IMR-90 (cell line): ENCODE measurements around the gene NPY1R. TPM values are rescaled to one million over a fixed set of nuclear protein-coding genes. Genes with fewer than 3 reads are reported as not detected.

Experiments
- ATAC-seq: fragments of 200-7000 bp; cut with Tn5 transposase; 2 replicates; pipeline ENCODE4 v1.9.1; 2020; ENCODE audit warnings: low read depth, mild to moderate bottlenecking, moderate library complexity
- BruUV-seq: library from RNA; stranded (reverse); fragments of 400-500 nt; replicated peaks from 2 replicates; lab custom pipeline; 2021; lab: Mats Ljungman, UMichigan
- CTCF ChIA-PET: fragments of 300-600 bp; formaldehyde crosslinking; extraction: SDS; loops from one replicate; lab custom pipeline; 2021; ENCODE audit warnings: antibody characterized with exemption; lab: Yijun Ruan, JAX
- POLR2A ChIA-PET: fragments of 300-600 bp; sonication (Branson Sonifier 250); formaldehyde crosslinking; loops from one replicate; lab custom pipeline; 2022; ENCODE audit warnings: antibody characterized with exemption; ENCODE audit not compliant: unreplicated experiment; lab: Charles Lee
- DNase-seq: peaks from one replicate; pipeline ENCODE4 v3.0.0; 2013
- H2AFZ ChIP-seq: replicated peaks from 2 replicates; pipeline ENCODE3; 2013; ENCODE audit warnings: low read length, mild to moderate bottlenecking; ENCODE audit not compliant: poor library complexity
- H2AK5ac ChIP-seq: 2 replicates; pipeline ENCODE4 v1.6.1; 2013; ENCODE audit warnings: low read depth, low read length, inconsistent platforms
- H2AK9ac ChIP-seq: replicated peaks from 2 replicates; pipeline ENCODE3; 2013; ENCODE audit warnings: mild to moderate bottlenecking, low read depth, low read length, moderate library complexity; ENCODE audit not compliant: poor library complexity
- H2BK120ac ChIP-seq: 2 replicates; pipeline ENCODE4 v1.6.1; 2013; ENCODE audit warnings: low read depth, low read length, inconsistent platforms
- H2BK15ac ChIP-seq: 3 replicates; pipeline ENCODE4 v1.6.1; 2013; ENCODE audit warnings: low read depth, low read length, inconsistent platforms
- H2BK20ac ChIP-seq: 2 replicates; pipeline ENCODE4 v1.6.1; 2013; ENCODE audit warnings: low read depth, mild to moderate bottlenecking, inconsistent platforms, low read length, moderate library complexity
- H2BK5ac ChIP-seq: 2 replicates; pipeline ENCODE4 v1.6.1; 2013; ENCODE audit warnings: mild to moderate bottlenecking, low read depth, low read length, inconsistent platforms; ENCODE audit not compliant: poor library complexity, severe bottlenecking
- H3K14ac ChIP-seq: replicated peaks from 2 replicates; pipeline ENCODE4 v1.6.1; 2013; ENCODE audit warnings: low read depth, low read length, inconsistent platforms
- H3K18ac ChIP-seq: 2 replicates; pipeline ENCODE4 v1.6.1; 2013; ENCODE audit warnings: low read depth, low read length, control low read depth
- H3K23ac ChIP-seq: 2 replicates; pipeline ENCODE4 v1.6.1; 2013; ENCODE audit warnings: low read depth, low read length, inconsistent platforms
- H3K27ac ChIP-seq: 2 replicates; pipeline ENCODE4 v1.5.1; 2013; ENCODE audit warnings: mild to moderate bottlenecking, control low read depth, low read length; ENCODE audit not compliant: insufficient read depth
- H3K27me3 ChIP-seq: 2 replicates; pipeline ENCODE4 v1.6.1; 2013; ENCODE audit warnings: low read length; ENCODE audit not compliant: control insufficient read depth, insufficient read depth
- H3K36me3 ChIP-seq: 2 replicates; pipeline ENCODE4 v1.6.1; 2013; ENCODE audit warnings: low read length, mixed read lengths; ENCODE audit not compliant: control insufficient read depth, insufficient read depth
- H3K4ac ChIP-seq: 2 replicates; pipeline ENCODE4 v1.6.1; 2013; ENCODE audit warnings: low read depth, low read length, inconsistent platforms
- H3K4me1 ChIP-seq: 2 replicates; pipeline ENCODE4 v1.6.1; 2013; ENCODE audit warnings: low read length, mixed read lengths; ENCODE audit not compliant: control insufficient read depth, insufficient read depth
- H3K4me2 ChIP-seq: 2 replicates; pipeline ENCODE4 v1.6.1; 2013; ENCODE audit warnings: low read depth, mild to moderate bottlenecking, control low read depth, low read length, moderate library complexity
- H3K4me3 ChIP-seq: 2 replicates; pipeline ENCODE4 v1.5.1; 2013; ENCODE audit warnings: low read depth, mild to moderate bottlenecking, control low read depth, low read length, moderate library complexity; ENCODE audit not compliant: insufficient read depth
- H3K56ac ChIP-seq: 2 replicates; pipeline ENCODE4 v1.6.1; 2013; ENCODE audit warnings: low read length, inconsistent platforms; ENCODE audit not compliant: insufficient read depth; ENCODE audit errors: extremely low read depth
- H3K79me1 ChIP-seq, 2 experiments: 2 replicates each; pipeline ENCODE4 v1.6.1; 2013; ENCODE audit warnings: low read length in 2 of 2, inconsistent platforms in 1 of 2, low read depth in 1 of 2
- H3K9ac ChIP-seq: 2 replicates; pipeline ENCODE4 v1.6.1; 2013; ENCODE audit warnings: low read depth, low read length, control low read depth
- H3K9me1 ChIP-seq: 2 replicates; pipeline ENCODE4 v1.6.1; 2013; ENCODE audit warnings: low read length, inconsistent platforms; ENCODE audit not compliant: insufficient read depth
- H3K9me3 ChIP-seq: 2 replicates; pipeline ENCODE4 v1.6.1; 2013; ENCODE audit warnings: low read length; ENCODE audit not compliant: control insufficient read depth, insufficient read depth
- H4K20me1 ChIP-seq: 2 replicates; pipeline ENCODE4 v1.6.1; 2013; ENCODE audit warnings: low read length, inconsistent platforms; ENCODE audit not compliant: insufficient read depth
- H4K5ac ChIP-seq: 2 replicates; pipeline ENCODE4 v1.6.1; 2013; ENCODE audit warnings: mild to moderate bottlenecking, low read depth, low read length, control low read depth
- H4K8ac ChIP-seq, 2 experiments: 2 replicates each; pipeline ENCODE4 v1.6.1; 2013; ENCODE audit warnings: low read depth in 2 of 2, low read length in 2 of 2, control low read depth in 1 of 2, inconsistent platforms in 1 of 2
- H4K91ac ChIP-seq: 2 replicates; pipeline ENCODE4 v1.6.1; 2013; ENCODE audit warnings: low read depth, low read length, inconsistent platforms; ENCODE audit not compliant: insufficient read depth
- BHLHE40 ChIP-seq: fragments of 150-350 bp; IDR thresholded peaks from 2 replicates; pipeline ENCODE4 v1.6.1; 2016; ENCODE audit warnings: mild to moderate bottlenecking, low read depth, low read length
- CEBPB ChIP-seq: IDR thresholded peaks from 2 replicates; pipeline ENCODE4 v1.6.1; 2012; ENCODE audit warnings: low read depth, low read length, improper control_type of control experiment
- CHD1 ChIP-seq: IDR thresholded peaks from 2 replicates; pipeline ENCODE4 v1.6.1; 2012; ENCODE audit warnings: low read depth, low read length, improper control_type of control experiment
- FOS ChIP-seq: fragments of 150-350 bp; IDR thresholded peaks from 2 replicates; pipeline ENCODE4 v1.6.1; 2016; ENCODE audit warnings: low read depth, low read length
- MAFK ChIP-seq: IDR thresholded peaks from 2 replicates; pipeline ENCODE4 v1.6.1; 2012; ENCODE audit warnings: low read depth, low read length, improper control_type of control experiment
- MAZ ChIP-seq: IDR thresholded peaks from 2 replicates; pipeline ENCODE4 v1.6.1; 2012; ENCODE audit warnings: low read depth, mild to moderate bottlenecking, low read length, improper control_type of control experiment, moderate library complexity, borderline replicate concordance
- MXI1 ChIP-seq: IDR thresholded peaks from 2 replicates; pipeline ENCODE4 v1.6.1; 2012; ENCODE audit warnings: low read depth, mild to moderate bottlenecking, low read length, moderate library complexity, borderline replicate concordance
- NFE2L2 ChIP-seq: fragments of 150-350 bp; IDR thresholded peaks from 2 replicates; pipeline ENCODE4 v1.6.1; 2016; ENCODE audit warnings: low read depth, mild to moderate bottlenecking, low read length
- POLR2A ChIP-seq: IDR thresholded peaks from 2 replicates; pipeline ENCODE4 v1.6.1; 2012; ENCODE audit warnings: mild to moderate bottlenecking, low read depth, low read length
- RAD21 ChIP-seq: IDR thresholded peaks from 2 replicates; pipeline ENCODE4 v1.6.1; 2012; ENCODE audit warnings: low read length, improper control_type of control experiment
- RCOR1 ChIP-seq: IDR thresholded peaks from 2 replicates; pipeline ENCODE4 v1.6.1; 2012; ENCODE audit warnings: mild to moderate bottlenecking, low read length, improper control_type of control experiment; ENCODE audit not compliant: insufficient replicate concordance
- RFX5 ChIP-seq: IDR thresholded peaks from 2 replicates; pipeline ENCODE4 v1.8.0; 2012; ENCODE audit warnings: low read depth, mild to moderate bottlenecking, low read length, moderate library complexity
- SMC3 ChIP-seq: fragments of 150-350 bp; IDR thresholded peaks from 2 replicates; pipeline ENCODE4 v1.6.1; 2016; ENCODE audit warnings: low read depth, mild to moderate bottlenecking, antibody characterized with exemption, low read length, moderate library complexity
- WGBS, 2 experiments: methylation state at CpG; one replicate each; pipeline versions ENCODE4 v1.1.5 to v1.1.7; 2013; ENCODE audit warnings: missing lambda C conversion rate in 2 of 2; ENCODE audit not compliant: insufficient read length in 1 of 2; ENCODE audit errors: extremely low coverage in 2 of 2; 5-methylcytosine and 5-hydroxymethylcytosine counted together
- dilution Hi-C: fragments of 300-500 bp; cut with HindIII; formaldehyde crosslinking; loops from one replicate; pipeline ENCODE4 v1.14.3; 2018; ENCODE audit warnings: low sequenced_read_pairs; ENCODE audit not compliant: unreplicated experiment
- in situ Hi-C: fragments of 300-500 bp; cut with MboI; formaldehyde crosslinking; loops from 3 replicates; pipeline ENCODE4 v1.14.3; 2019; ENCODE audit warnings: low sequenced_read_pairs, inconsistent platforms, mixed read lengths
- intact Hi-C: fragments of 100-400 bp; cut with micrococcal nuclease; formaldehyde crosslinking; loops from 2 replicates; pipeline ENCODE4 v1.10.0; 2022
- polyA plus RNA-seq, 3 experiments: library from polyadenylated mRNA; depleted of rRNA; stranded (reverse); fragments of >200 nt; gene quantifications; 2 replicates each; pipeline ENCODE4 v1.2.3, GENCODE V29; 2012; ENCODE audit warnings: low replicate concordance in 1 of 3
- total RNA-seq: library from RNA; depleted of rRNA; stranded (reverse); fragments of >200 nt; gene quantifications from 2 replicates; pipeline ENCODE4 v1.2.3, GENCODE V29; 2012
- TF ChIP-seq, protein P1 (sequence below): fragments of 150-350 bp; IDR thresholded peaks from 2 replicates; pipeline ENCODE4 v1.6.1; 2017; ENCODE audit warnings: mild to moderate bottlenecking, antibody characterized with exemption, low read length, low read depth
- TF ChIP-seq, protein P2 (sequence below): conservative IDR thresholded peaks from 2 replicates; pipeline ENCODE4 v1.5.1; 2012; ENCODE audit warnings: mild to moderate bottlenecking, low read depth, low read length, improper control_type of control experiment
- TF ChIP-seq, protein P3 (sequence below): fragments of 150-350 bp; IDR thresholded peaks from 2 replicates; pipeline ENCODE4 v1.6.1; 2016; ENCODE audit warnings: low read depth, mild to moderate bottlenecking, low read length, moderate library complexity, borderline replicate concordance

NPY1R gene
- total and polyA plus RNA-seq, 2 of the 4 experiments (the other 2 are of a cell fraction), result under 0.01 TPM; not detected in 1

DNA sequence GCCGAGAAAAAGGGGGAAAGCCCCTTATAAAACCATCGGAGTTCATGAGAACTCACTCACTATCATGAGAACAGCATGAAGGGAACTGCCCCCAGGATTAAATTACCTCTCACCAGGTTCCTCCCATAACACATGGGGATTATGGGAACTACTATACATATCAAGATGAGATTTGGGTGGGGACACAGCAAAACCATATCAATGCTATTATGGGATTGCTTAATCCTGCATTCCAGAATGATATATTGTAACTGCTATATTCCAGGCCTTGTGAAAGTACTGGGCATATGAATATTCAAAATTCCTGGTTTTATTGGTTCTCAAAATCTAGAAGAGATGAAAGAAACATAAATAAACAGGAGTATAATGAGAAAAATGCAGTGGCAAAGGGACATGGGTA, 29.3 kb downstream of the NPY1R start:
- H3K9me3 ChIP-seq, result no peaks in the 10 kb centered on the region

More for the DNA sequence above, 29.3 kb downstream of the NPY1R start:
- Histone ChIP-seq H3K79me1 (no peaks in the 10 kb centered on the region), H3K36me3 (no peaks in the 10 kb centered on the region), H3K18ac (no peak overlapping the region), H2AFZ (no peak overlapping the region), H4K5ac (no peak overlapping the region), H2BK5ac (no peak overlapping the region), H3K23ac (no peak overlapping the region), H2BK20ac (no peak overlapping the region), H4K8ac (no peak overlapping the region), H2BK120ac (no peak overlapping the region), H4K91ac (no peak overlapping the region), H3K9me1 (no peaks in the 10 kb centered on the region), H3K27me3 (no peaks in the 10 kb centered on the region), H4K20me1 (no peaks in the 10 kb centered on the region), H3K27ac (no peak overlapping the region), H3K56ac (no peak overlapping the region), H3K4me2 (no peak overlapping the region), H2AK9ac (no peak overlapping the region), H3K4ac (no peak overlapping the region), H3K4me3 (no peak overlapping the region), H3K9ac (no peak overlapping the region), H3K14ac (no peak overlapping the region), H2BK15ac (no peak overlapping the region), H3K4me1 (no peaks in the 10 kb centered on the region), H2AK5ac (no peak overlapping the region)
- POLR2A ChIA-PET, result no interaction called here
- intact Hi-C loops, result no loop called here
- DNase-seq (no peak), ATAC-seq (no peak)
- in situ Hi-C loops, result no loop called here
- TF ChIP-seq SMC3, result no peak
- no peak for TF ChIP-seq FOS
- TF ChIP-seq CEBPB, result no peak
- TF ChIP-seq BHLHE40, result no peak
- TF ChIP-seq RCOR1, result no peak
- TF ChIP-seq RAD21, result no peak
- TF ChIP-seq CHD1, result no peak
- TF ChIP-seq, protein P1, sequence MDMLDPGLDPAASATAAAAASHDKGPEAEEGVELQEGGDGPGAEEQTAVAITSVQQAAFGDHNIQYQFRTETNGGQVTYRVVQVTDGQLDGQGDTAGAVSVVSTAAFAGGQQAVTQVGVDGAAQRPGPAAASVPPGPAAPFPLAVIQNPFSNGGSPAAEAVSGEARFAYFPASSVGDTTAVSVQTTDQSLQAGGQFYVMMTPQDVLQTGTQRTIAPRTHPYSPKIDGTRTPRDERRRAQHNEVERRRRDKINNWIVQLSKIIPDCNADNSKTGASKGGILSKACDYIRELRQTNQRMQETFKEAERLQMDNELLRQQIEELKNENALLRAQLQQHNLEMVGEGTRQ, result no peak
- no peak for TF ChIP-seq RFX5
- no peak for TF ChIP-seq MXI1
- no peak for TF ChIP-seq MAFK
- TF ChIP-seq, protein P2, sequence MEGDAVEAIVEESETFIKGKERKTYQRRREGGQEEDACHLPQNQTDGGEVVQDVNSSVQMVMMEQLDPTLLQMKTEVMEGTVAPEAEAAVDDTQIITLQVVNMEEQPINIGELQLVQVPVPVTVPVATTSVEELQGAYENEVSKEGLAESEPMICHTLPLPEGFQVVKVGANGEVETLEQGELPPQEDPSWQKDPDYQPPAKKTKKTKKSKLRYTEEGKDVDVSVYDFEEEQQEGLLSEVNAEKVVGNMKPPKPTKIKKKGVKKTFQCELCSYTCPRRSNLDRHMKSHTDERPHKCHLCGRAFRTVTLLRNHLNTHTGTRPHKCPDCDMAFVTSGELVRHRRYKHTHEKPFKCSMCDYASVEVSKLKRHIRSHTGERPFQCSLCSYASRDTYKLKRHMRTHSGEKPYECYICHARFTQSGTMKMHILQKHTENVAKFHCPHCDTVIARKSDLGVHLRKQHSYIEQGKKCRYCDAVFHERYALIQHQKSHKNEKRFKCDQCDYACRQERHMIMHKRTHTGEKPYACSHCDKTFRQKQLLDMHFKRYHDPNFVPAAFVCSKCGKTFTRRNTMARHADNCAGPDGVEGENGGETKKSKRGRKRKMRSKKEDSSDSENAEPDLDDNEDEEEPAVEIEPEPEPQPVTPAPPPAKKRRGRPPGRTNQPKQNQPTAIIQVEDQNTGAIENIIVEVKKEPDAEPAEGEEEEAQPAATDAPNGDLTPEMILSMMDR, result no peak
- TF ChIP-seq NFE2L2, result no peak
- TF ChIP-seq, protein P3, sequence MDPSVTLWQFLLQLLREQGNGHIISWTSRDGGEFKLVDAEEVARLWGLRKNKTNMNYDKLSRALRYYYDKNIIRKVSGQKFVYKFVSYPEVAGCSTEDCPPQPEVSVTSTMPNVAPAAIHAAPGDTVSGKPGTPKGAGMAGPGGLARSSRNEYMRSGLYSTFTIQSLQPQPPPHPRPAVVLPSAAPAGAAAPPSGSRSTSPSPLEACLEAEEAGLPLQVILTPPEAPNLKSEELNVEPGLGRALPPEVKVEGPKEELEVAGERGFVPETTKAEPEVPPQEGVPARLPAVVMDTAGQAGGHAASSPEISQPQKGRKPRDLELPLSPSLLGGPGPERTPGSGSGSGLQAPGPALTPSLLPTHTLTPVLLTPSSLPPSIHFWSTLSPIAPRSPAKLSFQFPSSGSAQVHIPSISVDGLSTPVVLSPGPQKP, result no peak
- TF ChIP-seq POLR2A, result no peak
- no peak for TF ChIP-seq MAZ
- WGBS, 2 experiments, result no CpG with 5 or more reads among the region's 2 CpGs
- no TSS peak for BruUV-seq
- CTCF ChIA-PET, result no interaction called here
- dilution Hi-C loops, result no loop called here
